ENCODE data around the gene GINS2. TPM values are rescaled to one million over a fixed set of nuclear protein-coding genes. Genes with fewer than 3 reads are reported as not detected.

Gene GINS2
- total RNA-seq, 1 experiment from 2014 or later = 12.0 TPM

- no peaks in the 10 kb centered on the region for H3K9me3 ChIP-seq (ENCODE audit: control insufficient read depth, insufficient read depth, low read depth, low read length)
- ATAC-seq (no peak), DNase-seq (ENCODE audit: low read depth, low spot score) (no peak)
- intact Hi-C loops (cut with micrococcal nuclease; ENCODE audit: unreplicated experiment) = no loop called here
- H3K27ac ChIP-seq (ENCODE audit: low read length) = no peak overlapping the region
- H3K27me3 ChIP-seq (ENCODE audit: control insufficient read depth, insufficient read depth, low read length) = no peaks in the 10 kb centered on the region
- no TSS peak for BruUV-seq (replicated peaks)
- ChIA-PET POLR2A (interaction anchor here (0.7 kb wide), 1 partner anchor 174 kb away, joined by 3 read pairs; no protein-coding TSS in a partner anchor), CTCF (no interaction called here)
- H3K4me3 ChIP-seq (ENCODE audit: low read depth in 2 of 2, low read length in 2 of 2) = no peak overlapping the region
- in situ Hi-C loops (cut with HindIII; ENCODE audit: low pct_unique_long_range_greater_than_20kb, low sequenced_read_pairs) = no loop called here
- no peaks in the 10 kb centered on the region for H3K4me1 ChIP-seq (ENCODE audit: control insufficient read depth, insufficient read depth, low read length)
- peaks cover 17% of the 10 kb centered on the region for H3K36me3 ChIP-seq (ENCODE audit: control insufficient read depth, insufficient read depth, low read length)
- no peak for TF ChIP-seq TCF7L2 (IDR thresholded peaks at IDR 0.05; ENCODE audit: low read depth, low read length)
Measured at GRCh38 chr16:85661740-85662481, 26.8 kb downstream of the GINS2 start.

- no peaks in the 10 kb centered on the region for H3K27me3 ChIP-seq (ENCODE audit: control insufficient read depth, insufficient read depth, low read length)
- peaks cover 12% of the 10 kb centered on the region; the same call in 1 of the 2 replicates for H3K36me3 ChIP-seq (ENCODE audit: control insufficient read depth, insufficient read depth, low read length)
- H3K4me1 ChIP-seq (ENCODE audit: control insufficient read depth, insufficient read depth, low read length) = no peaks in the 10 kb centered on the region
- no peaks in the 10 kb centered on the region for H3K9me3 ChIP-seq (ENCODE audit: control insufficient read depth, insufficient read depth, low read depth, low read length)
- ATAC-seq (no peak), DNase-seq (ENCODE audit: low read depth, low spot score) (no peak)
- H3K27ac ChIP-seq (ENCODE audit: low read length) = no peak overlapping the region
- no TSS peak for BruUV-seq (replicated peaks)
- no peak overlapping the region for H3K4me3 ChIP-seq (ENCODE audit: low read depth in 2 of 2, low read length in 2 of 2)
- in situ Hi-C loops (cut with HindIII; ENCODE audit: low pct_unique_long_range_greater_than_20kb, low sequenced_read_pairs) (no loop called here), intact Hi-C loops (cut with micrococcal nuclease; ENCODE audit: unreplicated experiment) (no loop called here)
- POLR2A ChIA-PET = no interaction called here
- TF ChIP-seq CTCF (IDR thresholded peaks at IDR 0.05) = no peak
- TF ChIP-seq TCF7L2 (IDR thresholded peaks at IDR 0.05; ENCODE audit: low read depth, low read length) = no peak
- TF ChIP-seq REST (IDR thresholded peaks at IDR 0.05; ENCODE audit: insufficient read depth in 1 of 2, low read depth in 2 of 2, low read length in 1 of 2) = no peak
- no peak for TF ChIP-seq POLR2AphosphoS5 (IDR thresholded peaks at IDR 0.05; ENCODE audit: low read depth, low read length)
- CTCF ChIA-PET = no interaction called here
Measured at GRCh38 chr16:85660843-85661739, 27.7 kb downstream of the GINS2 start.
